ENCODE data around the gene C4orf50. TPM values are rescaled to one million over a fixed set of nuclear protein-coding genes. Genes with fewer than 3 reads are reported as not detected.

Gene C4orf50
- total RNA-seq, 8 experiments from 2014 or later, result 0.09 to 1.2 (median 0.39) TPM

DNA sequence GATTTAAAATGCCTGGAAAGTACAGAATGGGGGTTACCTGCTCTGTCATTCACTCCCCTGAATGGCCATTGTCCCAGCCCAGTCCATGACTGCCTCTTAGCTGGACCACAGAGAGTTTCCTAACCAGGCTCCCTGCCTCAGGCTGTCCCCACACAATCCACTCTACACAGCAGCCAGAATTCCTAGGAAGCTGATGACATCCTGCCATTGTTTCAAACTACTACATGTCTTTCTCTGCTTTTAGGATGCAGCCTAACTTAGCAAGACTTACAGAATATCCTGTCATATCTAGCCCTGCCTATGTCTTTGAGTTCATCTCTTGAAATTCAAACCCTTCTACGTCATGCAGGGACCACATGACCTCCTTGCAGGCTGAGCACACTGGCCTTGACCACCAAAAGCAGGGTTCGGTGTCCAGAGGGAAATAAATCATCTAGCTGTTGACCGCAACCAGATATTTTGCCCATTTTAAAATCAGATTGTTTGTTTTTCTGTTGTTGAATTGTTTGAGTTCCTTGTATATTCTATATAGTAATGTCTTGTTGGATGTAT is 109.3 kb downstream of the C4orf50 start:
- 0 to 80% (median 65%) methylated on average over 1 to 3 of the region's 3 CpGs; no CpG with 5 or more reads in 1 of the 10 experiments for WGBS, 10 experiments
- Histone ChIP-seq H3K4me1 (replicated peaks in 1 of 2) (peaks cover 11 to 32% of the 10 kb centered on the region in 2 donors), H3K27ac (no peak overlapping the region), H3K4me3 (no peak overlapping the region)
- peak in 5 of 8 experiments; percentile 18 to 88 (median 74) for ATAC-seq (replicated peaks in 6 of 8)
- in situ Hi-C loops (cut with MboI; ENCODE audit: low pct_unique_long_range_greater_than_20kb in 2 of 9, low sequenced_read_pairs in 9 of 9, unreplicated experiment in 9 of 9), result no loop called here

DNA sequence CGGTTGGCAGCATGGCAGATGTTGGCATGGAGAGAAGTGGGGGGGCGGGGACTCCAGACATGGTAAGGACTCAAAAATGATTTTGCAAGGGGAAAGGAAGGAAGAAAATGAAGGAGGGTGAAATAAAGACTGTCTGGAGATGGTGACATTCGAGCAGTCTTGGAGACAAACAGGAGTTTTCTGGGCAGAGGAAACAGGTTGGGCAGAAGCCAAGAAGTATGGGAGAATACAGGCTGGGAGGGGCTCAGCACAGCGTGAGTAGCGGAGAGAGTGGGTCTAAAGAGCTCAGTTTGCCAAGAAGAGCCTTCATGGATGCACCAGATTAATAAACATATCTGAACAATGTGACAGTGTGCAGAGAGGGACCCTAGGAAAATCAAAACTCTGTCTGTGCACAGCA is 112.0 kb downstream of the C4orf50 start:
- peak in 1 of 8 experiments; percentile 31 for ATAC-seq (replicated peaks in 6 of 8)
- in situ Hi-C loops (cut with MboI; ENCODE audit: low pct_unique_long_range_greater_than_20kb in 2 of 9, low sequenced_read_pairs in 9 of 9, unreplicated experiment in 9 of 9), result no loop called here
- no peak overlapping the region for H3K4me3 ChIP-seq
- H3K27ac ChIP-seq, result no peak overlapping the region
- H3K4me1 ChIP-seq (replicated peaks in 1 of 2), result peaks cover 4 to 11% of the 10 kb centered on the region in 2 donors
- WGBS, 10 experiments, result 0 to 43% (median 21%) methylated on average over 1 to 5 of the region's 5 CpGs; no CpG with 5 or more reads in 1 of the 10 experiments

DNA sequence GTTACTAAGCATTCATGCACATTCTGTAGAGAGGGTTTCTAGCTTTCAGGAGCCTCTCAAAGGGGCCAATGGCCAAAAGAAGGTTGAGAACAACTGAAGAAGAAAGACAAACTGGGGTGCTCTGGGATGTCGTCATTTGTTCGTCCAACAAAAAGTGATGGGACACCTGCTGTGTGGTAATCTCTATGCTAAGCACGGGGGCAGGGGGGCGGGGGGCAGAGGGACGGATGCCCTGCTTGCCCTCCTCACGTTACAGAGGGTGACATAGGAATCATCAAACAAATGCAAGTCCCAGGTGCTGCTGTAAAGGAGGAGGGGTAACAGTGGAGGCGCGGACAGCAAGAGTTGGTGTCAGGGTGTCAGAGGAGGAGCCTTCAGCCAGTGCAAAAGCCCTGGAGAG is 112.5 kb downstream of the C4orf50 start:
- 0 to 30% (median 10%) methylated on average over 1 to 2 of the region's 8 CpGs; no CpG with 5 or more reads in 4 of the 10 experiments for WGBS, 10 experiments
- H3K4me3 ChIP-seq, result no peak overlapping the region
- H3K4me1 ChIP-seq (replicated peaks in 1 of 2), result peaks cover 4 to 15% of the 10 kb centered on the region in 2 donors
- ATAC-seq (replicated peaks in 6 of 8), result no peak
- H3K27ac ChIP-seq, result no peak overlapping the region
- in situ Hi-C loops (cut with MboI; ENCODE audit: low pct_unique_long_range_greater_than_20kb in 2 of 9, low sequenced_read_pairs in 9 of 9, unreplicated experiment in 9 of 9), result no loop called here

DNA sequence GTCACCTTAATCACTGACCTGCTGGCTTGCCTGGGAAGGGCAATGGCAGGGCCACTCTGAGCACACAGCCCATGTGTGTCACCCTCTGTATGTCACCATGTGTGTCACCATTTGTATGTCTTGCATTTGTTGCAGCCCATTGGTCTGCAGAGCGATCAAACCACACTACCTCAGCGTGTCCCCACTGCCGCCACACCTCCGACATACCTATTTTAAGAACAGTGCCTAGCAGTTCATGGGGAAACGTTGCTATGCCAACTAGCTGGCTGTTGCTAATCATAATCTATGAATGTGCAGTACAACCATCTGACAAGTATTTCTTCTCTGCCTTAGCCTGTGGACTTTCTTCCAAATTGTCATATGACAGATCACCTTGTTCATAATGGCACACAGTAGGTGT is 117.4 kb downstream of the C4orf50 start:
- peak in 4 of 8 experiments; percentile 24 to 41 (median 30) for ATAC-seq (replicated peaks in 6 of 8)
- Histone ChIP-seq H3K4me1 (replicated peaks in 1 of 2) (peaks cover 0 to 20% of the 10 kb centered on the region in 2 donors), H3K27ac (no peak overlapping the region), H3K4me3 (no peak overlapping the region)
- in situ Hi-C loops (cut with MboI; ENCODE audit: low pct_unique_long_range_greater_than_20kb in 2 of 9, low sequenced_read_pairs in 9 of 9, unreplicated experiment in 9 of 9), result no loop called here
- WGBS, 10 experiments, result 0 to 83% (median 60%) methylated on average over 1 to 5 of the region's 5 CpGs; no CpG with 5 or more reads in 3 of the 10 experiments

DNA sequence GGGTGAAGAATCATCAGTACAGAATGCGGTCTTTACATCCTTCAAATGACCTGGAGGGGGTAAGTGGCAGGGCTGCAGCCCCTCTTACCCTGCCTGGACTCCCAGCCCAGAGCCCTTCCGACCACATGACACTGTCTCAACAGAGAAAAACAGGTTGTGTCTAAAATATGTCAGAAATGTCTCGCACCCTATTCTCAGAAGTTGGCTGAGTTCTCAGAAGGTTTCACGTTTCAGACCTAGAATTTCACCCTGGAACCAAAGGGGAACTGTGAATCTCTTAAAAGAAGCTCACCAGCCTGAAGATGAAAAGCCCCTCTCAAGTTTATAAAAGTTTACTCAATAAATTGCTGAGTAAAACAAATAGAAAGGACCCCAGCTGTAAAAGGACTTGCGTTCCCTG is 118.3 kb downstream of the C4orf50 start:
- no peak overlapping the region for H3K27ac ChIP-seq
- WGBS, 10 experiments, result 0 to 100% (median 63%) methylated on average over 1 to 4 of the region's 5 CpGs; no CpG with 5 or more reads in 1 of the 10 experiments
- H3K4me3 ChIP-seq, result no peak overlapping the region
- ATAC-seq (replicated peaks in 6 of 8), result no peak
- peaks cover 0 to 14% of the 10 kb centered on the region in 2 donors for H3K4me1 ChIP-seq (replicated peaks in 1 of 2)
- in situ Hi-C loops (cut with MboI; ENCODE audit: low pct_unique_long_range_greater_than_20kb in 2 of 9, low sequenced_read_pairs in 9 of 9, unreplicated experiment in 9 of 9), result no loop called here

DNA sequence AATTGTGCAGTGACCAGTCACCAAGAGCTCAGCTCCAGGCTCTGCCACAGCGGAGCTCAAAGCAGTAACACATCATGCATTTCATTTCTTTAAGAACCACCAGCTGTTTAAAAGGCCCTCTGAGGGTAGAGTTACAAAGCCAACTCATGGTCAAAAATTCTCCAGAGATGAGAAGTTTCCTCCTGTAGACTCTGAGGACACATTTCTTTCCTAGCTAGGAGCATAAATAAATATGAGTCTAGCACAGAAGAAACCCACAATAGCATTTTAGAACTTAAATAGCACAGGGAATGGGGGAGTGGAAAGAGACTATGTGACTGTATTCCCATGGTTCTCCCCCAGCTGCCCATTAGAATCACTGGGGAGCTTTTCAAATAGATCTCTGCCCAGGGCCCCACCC is 118.8 kb downstream of the C4orf50 start:
- H3K4me3 ChIP-seq, result no peak overlapping the region
- 17 to 100% (median 63%) methylated on average over 1 of the region's 1 CpG; no CpG with 5 or more reads in 4 of the 10 experiments for WGBS, 10 experiments
- peaks cover 2 to 17% of the 10 kb centered on the region in 2 donors for H3K4me1 ChIP-seq (replicated peaks in 1 of 2)
- in situ Hi-C loops (cut with MboI; ENCODE audit: low pct_unique_long_range_greater_than_20kb in 2 of 9, low sequenced_read_pairs in 9 of 9, unreplicated experiment in 9 of 9), result no loop called here
- no peak for ATAC-seq (replicated peaks in 6 of 8)
- H3K27ac ChIP-seq, result no peak overlapping the region

DNA sequence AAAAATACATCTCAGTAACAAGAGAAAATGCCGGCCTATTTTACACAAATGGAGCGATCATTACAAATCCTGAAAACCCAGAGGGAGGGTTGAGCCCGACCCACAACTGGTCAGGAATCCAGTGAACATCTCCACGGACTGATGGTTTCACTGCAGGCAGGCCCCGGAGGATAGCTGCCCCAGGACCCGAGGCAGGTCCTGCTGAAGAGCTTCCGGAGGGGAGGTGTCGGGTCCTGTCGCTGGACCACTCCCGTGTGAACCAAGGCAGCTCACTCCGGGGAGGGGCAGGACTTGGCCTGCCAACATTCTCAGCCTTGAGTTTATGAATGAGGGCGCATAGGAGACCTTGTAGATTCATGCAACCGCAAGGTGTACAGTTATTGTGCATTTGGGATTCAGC is 120.6 kb downstream of the C4orf50 start:
- peaks cover 14 to 28% of the 10 kb centered on the region in 2 donors for H3K4me1 ChIP-seq (replicated peaks in 1 of 2)
- in situ Hi-C loops (cut with MboI; ENCODE audit: low pct_unique_long_range_greater_than_20kb in 2 of 9, low sequenced_read_pairs in 9 of 9, unreplicated experiment in 9 of 9), result no loop called here
- 38 to 100% (median 82%) methylated on average over 1 to 12 of the region's 13 CpGs; no CpG with 5 or more reads in 1 of the 10 experiments for WGBS, 10 experiments
- no peak overlapping the region for H3K27ac ChIP-seq
- ATAC-seq (replicated peaks in 6 of 8), result no peak
- no peak overlapping the region for H3K4me3 ChIP-seq

DNA sequence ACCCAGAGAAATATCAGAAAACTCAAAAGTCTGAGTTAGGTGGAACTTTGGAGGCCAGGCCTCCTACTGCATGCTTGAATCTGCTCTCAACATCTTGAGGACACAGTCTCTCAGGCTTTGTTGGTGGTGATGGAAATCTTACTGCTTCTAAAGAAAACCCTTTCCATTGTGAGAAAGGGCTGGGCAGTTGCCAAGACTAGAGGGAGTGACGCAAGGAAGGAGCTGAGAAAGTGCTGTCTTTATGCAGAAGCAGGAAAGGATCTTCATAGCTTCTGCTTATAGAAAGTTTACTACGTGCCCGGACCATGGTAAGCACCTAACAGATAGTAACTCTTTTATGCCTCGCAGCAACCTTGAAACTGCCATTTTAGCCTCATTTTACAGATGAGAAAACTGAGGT is 122.9 kb downstream of the C4orf50 start:
- in situ Hi-C loops (cut with MboI; ENCODE audit: low pct_unique_long_range_greater_than_20kb in 2 of 9, low sequenced_read_pairs in 9 of 9, unreplicated experiment in 9 of 9), result no loop called here
- WGBS, 10 experiments, result 0 to 100% (median 88%) methylated on average over 1 to 4 of the region's 4 CpGs; no CpG with 5 or more reads in 1 of the 10 experiments
- Histone ChIP-seq H3K4me1 (replicated peaks in 1 of 2) (peaks cover 14 to 23% of the 10 kb centered on the region in 2 donors), H3K4me3 (no peak overlapping the region), H3K27ac (no peak overlapping the region)
- peak in 2 of 8 experiments; percentile 6 to 20 for ATAC-seq (replicated peaks in 6 of 8)

DNA sequence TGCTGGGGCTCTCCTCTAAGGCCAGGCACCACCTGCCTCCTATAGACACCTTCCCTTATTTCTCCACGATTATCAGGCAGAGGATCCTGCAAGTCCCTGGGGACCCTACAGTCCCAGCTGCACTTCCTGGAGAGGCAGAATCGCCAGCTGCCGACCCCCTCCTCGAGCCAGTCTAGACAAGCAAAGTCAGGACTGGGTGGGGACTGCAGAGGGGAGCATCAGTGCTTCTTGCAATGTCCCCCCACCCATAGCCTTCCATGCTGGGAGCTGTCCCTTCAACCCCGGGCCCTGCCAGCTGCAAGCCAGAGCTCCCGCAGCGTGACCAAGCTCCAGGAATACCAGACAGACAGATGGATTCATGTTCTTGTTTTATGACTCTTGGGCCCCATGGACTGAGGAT is 124.0 kb downstream of the C4orf50 start:
- in situ Hi-C loops (cut with MboI; ENCODE audit: low pct_unique_long_range_greater_than_20kb in 2 of 9, low sequenced_read_pairs in 9 of 9, unreplicated experiment in 9 of 9), result no loop called here
- Histone ChIP-seq H3K4me1 (replicated peaks in 1 of 2) (peaks cover 20 to 25% of the 10 kb centered on the region in 2 donors), H3K4me3 (no peak overlapping the region), H3K27ac (no peak overlapping the region)
- no peak for ATAC-seq (replicated peaks in 6 of 8)
- 30 to 50% (median 40%) methylated on average over 1 to 5 of the region's 7 CpGs; no CpG with 5 or more reads in 6 of the 10 experiments for WGBS, 10 experiments

DNA sequence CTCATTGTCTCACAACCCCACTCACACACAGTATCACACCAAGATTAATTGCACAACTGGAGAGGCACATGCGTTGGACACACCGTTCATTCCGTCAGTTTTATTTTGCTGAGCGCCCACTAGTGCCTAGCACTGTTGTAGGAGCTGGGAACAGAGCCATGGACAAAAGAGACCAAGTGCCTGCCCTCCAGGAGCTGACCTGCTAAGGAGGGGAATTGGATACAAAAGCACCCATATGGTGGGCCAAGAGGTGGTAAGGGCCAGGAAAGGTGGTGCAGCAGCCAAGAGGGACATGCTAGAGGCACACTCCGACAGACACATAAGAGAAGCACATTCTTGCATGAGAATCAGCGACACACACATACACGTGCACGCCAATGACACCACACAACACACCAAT is 124.6 kb downstream of the C4orf50 start:
- peaks cover 24 to 26% of the 10 kb centered on the region in 2 donors for H3K4me1 ChIP-seq (replicated peaks in 1 of 2)
- H3K4me3 ChIP-seq, result peak overlapping the region in 3 of 5 donors; percentile 79 to 98 (median 84)
- 44 to 92% (median 52%) methylated on average over 2 to 8 of the region's 8 CpGs; no CpG with 5 or more reads in 4 of the 10 experiments for WGBS, 10 experiments
- in situ Hi-C loops (cut with MboI; ENCODE audit: low pct_unique_long_range_greater_than_20kb in 2 of 9, low sequenced_read_pairs in 9 of 9, unreplicated experiment in 9 of 9), result no loop called here
- ATAC-seq (replicated peaks in 6 of 8), result no peak
- no peak overlapping the region for H3K27ac ChIP-seq

DNA sequence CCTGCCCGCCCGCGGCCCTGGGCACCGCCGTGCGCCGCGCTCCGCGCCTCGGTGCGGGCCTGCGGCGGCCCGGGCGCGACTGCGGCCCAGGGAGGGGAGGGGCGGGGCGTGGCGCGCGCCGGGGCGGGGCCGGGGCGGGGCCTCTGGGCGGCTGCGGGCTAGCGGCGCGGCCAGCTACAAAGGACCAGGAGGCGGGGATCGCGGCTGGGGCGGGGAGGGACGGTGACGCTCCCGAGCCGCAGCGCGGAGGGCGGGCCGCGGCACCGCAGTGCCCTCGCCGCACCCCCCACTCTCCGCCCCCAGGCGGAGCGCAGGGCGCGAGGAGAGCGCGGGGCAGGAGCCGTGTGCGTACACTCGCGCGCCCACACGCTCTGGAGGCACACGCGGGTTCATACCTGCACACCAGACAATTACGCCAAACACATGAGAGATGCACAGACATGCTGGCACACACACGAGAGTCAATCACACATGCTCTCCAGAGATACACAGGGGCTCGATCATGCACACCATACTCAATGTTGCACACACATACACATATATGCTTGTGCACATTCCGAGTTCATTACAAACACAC is 125.1 kb downstream of the C4orf50 start, which contains the start of gene CRMP1:
Gene CRMP1 (minus strand): TSS at position 83 of the 577 bp plus-strand sequence. CDS start 117 bp downstream, outside the sequence.
- Histone ChIP-seq H3K4me1 (replicated peaks in 1 of 2) (peaks cover 24 to 26% of the 10 kb centered on the region in 2 donors), H3K4me3 (peak within 1 kb of the TSS; percentile 79 to 98 (median 84)), H3K27ac (peak within 1 kb of the TSS; percentile 62 to 86)
- in situ Hi-C loops (cut with MboI; ENCODE audit: low pct_unique_long_range_greater_than_20kb in 2 of 9, low sequenced_read_pairs in 9 of 9, unreplicated experiment in 9 of 9), result no loop called here
- ATAC-seq (replicated peaks in 6 of 8), result peak; percentile 56 to 90 (median 70)
- WGBS, 10 experiments, result 0 to 57% (median 11%) methylated on average over 1 to 4 of the region's 67 CpGs; no CpG with 5 or more reads in 4 of the 10 experiments

DNA sequence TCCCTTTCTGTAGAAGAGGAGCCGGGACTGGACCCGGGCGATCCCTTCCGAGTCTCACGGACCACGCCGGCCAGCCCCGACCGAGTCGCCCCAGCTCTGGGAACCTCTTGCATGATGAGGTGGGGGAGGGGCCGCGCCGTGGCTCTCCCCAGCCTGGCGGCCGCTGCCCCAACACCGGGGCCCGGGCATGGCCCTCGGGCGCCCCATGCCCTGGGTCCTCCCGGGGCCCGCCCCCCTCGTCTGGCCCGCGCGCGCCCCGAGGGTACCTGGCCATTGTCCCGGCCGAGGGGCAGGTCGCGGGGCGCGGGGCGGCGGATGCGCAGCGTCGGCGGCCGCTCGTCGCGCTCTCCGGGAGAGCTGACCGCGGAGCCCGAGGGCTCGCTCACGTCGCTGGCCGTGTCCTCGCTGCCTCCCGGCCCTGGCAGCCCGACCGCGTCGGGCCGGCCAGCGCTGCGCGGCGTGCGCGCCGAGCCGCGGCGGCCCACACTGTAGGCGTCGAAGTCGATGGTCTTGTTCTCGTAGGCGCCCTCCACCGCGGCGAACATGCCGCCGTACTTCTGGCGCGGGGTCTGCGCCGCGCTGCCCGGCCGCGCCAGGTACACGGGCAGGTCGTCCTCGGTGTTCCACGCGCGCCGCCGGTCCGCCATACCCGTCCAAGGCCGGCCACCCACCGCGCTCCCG is 125.8 kb downstream of the C4orf50 start:
- H3K4me3 ChIP-seq, result peak overlapping the region; percentile 79 to 98 (median 84)
- H3K27ac ChIP-seq, result peak overlapping the region; percentile 62 to 86
- peaks cover 24 to 26% of the 10 kb centered on the region in 2 donors for H3K4me1 ChIP-seq (replicated peaks in 1 of 2)
- ATAC-seq (replicated peaks in 6 of 8), result peak in 6 of 8 experiments; percentile 0 to 6 (median 4)
- in situ Hi-C loops (cut with MboI; ENCODE audit: low pct_unique_long_range_greater_than_20kb in 2 of 9, low sequenced_read_pairs in 9 of 9, unreplicated experiment in 9 of 9), result no loop called here
- 0 to 8% (median 0%) methylated on average over 1 to 23 of the region's 100 CpGs; no CpG with 5 or more reads in 7 of the 10 experiments for WGBS, 10 experiments

All from motor neuron (in vitro differentiated cells).